GM19238 (cell line): Measurements from ENCODE around the gene SLMAP.
"Not testable (repeated sequence)": the region's sequence is repeated elsewhere in the genome, so short reads cannot be mapped to it uniquely, and the experiment has no call there.

Experiments
- DNase-seq: peaks from one replicate; pipeline ENCODE4 v3.0.0; 2011; ENCODE audit warnings: low spot score; ENCODE audit not compliant: insufficient read length

SLMAP gene

DNA sequence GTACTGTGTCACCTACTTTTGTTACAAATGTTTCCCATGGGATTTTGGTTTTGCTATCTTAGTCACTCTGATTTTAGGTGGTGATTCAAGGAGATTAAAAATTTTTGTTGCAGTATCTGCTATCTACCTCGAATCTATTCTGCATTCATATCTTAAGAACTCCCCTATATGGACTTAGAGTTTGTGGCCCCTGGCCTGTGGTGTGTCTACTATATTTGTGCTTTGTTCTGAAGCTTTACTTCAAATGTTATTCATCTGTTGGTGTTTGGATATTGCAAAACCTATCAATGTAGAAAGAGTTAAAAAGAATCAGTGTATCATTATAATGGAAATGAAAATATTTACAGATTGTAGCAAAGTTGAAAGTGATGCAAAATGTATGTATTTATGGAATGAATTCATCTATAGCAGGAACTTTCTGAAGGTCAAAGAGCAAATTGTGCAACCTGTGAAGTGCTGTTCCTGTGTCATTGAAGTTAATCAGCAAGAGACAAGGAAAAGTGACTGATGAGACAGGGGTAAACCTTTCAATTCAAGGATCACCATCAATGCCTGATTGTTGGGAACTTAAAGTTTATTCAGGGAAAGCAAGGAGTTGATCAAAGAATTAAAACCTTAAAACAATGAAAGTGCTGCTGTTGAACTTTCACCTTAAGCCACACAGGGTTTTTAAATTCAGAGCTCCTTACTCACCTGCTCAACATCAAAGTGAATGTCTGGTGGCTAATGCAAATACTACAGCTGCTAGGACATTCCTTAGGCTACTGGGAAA is 71.0 kb downstream of the SLMAP start:
- DNase-seq: no peak

GRCh38 chr3:57827757-57828156 is 71.6 kb downstream of the SLMAP start:
- no peak for DNase-seq

GRCh38 chr3:57832486-57832885 is 76.4 kb downstream of the SLMAP start:
- DNase-seq: no peak

DNA sequence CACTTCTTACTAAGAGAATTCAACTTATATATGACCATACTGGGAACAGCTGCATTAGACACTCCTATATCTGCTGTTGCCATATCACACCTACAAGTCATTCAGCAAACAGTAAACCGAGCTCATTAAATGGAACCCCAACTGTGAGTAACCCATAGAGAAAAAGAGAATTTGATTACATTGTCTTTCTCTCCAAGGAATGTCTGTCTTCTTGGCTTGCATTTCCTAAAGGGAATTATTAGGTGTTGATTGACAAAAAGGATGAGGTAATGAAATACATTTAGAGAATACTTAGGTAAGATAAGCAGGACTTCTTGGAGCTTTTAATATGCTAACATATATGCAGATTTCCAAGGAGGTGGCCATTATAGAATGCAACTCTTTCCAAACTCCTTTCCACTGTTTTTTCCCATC is 76.8 kb downstream of the SLMAP start:
- no peak for DNase-seq

- DNase-seq: no peak
These were observed 77.7 kb downstream of the SLMAP start for GRCh38 chr3:57833763-57834162.

GRCh38 chr3:57837686-57838085 is 81.6 kb downstream of the SLMAP start:
- no peak for DNase-seq

- no peak for DNase-seq
These were observed 82.5 kb downstream of the SLMAP start for GRCh38 chr3:57838627-57839026.

GRCh38 chr3:57840473-57840872 is 84.4 kb downstream of the SLMAP start:
- DNase-seq: no peak

DNA sequence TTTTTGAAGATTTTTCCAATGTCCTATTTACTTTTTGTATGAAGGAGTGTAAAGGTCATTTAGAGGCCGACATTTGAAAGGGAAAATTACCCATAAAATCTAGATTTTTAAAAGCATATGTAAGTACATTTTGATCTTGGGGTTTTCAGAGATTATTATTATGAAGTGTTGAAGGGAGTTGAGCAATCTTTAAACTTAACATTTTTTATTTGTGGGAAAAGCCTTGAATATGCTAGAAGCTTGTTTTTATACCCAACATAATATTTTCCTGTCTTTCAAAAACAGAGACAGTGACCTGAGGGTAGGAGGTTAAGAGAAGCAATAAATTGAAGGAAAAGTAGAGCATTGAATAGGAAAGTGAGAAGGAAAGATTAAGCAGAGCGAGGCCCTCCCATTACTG is 85.7 kb downstream of the SLMAP start:
- no peak for DNase-seq

- no peak for DNase-seq
These were observed 92.1 kb downstream of the SLMAP start for GRCh38 chr3:57848177-57848738.

DNA sequence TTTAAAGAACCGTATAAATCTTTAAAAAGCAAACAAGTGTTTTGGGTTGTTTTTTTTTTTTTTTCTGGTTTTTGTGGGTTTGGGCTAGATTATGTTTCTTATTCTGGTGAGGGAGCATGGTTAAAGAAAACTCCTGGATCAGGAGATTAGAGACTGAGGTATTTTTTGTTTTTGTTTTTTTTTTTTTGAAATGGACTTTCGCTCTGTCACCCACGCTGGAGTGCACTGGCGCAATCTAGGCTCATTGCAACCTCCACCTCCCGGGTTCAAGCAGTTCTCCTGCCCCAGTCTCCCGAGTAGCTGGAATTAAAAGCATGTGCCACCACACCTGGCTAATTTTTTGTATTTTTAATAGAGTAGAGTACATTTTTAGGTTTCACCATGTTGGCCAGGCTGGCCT is 95.2 kb downstream of the SLMAP start:
- DNase-seq: no peak

DNA sequence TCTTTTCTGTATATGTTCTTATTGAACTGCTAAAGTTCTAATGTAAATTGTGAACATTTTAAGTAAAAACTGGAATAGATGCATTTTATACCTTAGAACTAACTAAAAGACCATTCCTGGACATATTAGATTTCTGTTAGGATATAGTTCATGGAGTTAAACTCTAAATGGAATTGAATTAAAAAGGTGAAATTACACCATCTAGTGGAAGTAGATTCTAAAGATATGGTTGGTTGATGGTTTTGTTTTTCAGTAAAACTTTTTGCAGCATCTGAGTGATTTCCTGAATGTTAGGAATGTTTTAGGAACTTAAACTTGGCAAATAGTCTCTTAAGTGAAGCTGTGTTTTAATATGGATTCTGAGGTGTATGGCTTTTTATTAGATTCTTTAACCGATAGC is 96.8 kb downstream of the SLMAP start:
- DNase-seq: no peak

DNA sequence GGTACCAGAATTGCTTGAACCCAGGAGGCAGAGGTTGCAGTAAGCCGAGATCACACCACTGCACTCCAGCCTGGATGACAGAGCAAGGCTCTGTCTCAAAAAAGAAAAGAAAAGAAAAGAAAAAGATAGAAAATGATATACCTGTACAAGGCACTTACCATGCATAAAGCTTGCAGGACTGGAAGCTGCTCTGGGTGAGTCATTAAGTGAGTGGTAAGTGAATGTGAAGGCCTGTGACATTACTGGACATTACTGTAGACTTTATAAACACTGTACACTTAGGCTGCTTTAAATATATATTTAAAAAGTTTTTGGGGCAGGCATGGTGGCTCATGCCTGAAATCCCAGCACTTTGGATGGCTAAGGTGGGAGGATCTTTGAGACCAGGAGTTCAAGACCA is 99.2 kb downstream of the SLMAP start:
- no peak for DNase-seq

- DNase-seq: no peak
These were observed 99.8 kb downstream of the SLMAP start for GRCh38 chr3:57855943-57856342.

DNA sequence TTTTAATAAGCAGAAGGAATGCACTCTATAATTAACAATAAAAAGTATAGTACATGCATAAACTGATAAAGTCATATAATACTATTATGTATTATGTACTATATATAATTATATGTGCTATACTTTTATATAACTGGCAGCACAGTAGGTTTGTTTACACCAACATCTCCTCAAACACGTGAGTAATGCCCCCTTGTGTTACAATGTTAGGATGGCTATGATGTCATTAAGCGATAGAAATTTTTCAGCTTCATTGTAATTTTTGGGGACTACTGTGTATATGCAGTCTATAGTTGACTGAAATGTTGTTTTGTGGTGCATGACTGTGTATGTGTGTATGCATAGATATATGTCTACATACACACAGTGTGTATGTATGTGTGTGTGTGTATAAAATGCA is 100.6 kb downstream of the SLMAP start:
- no peak for DNase-seq

DNA sequence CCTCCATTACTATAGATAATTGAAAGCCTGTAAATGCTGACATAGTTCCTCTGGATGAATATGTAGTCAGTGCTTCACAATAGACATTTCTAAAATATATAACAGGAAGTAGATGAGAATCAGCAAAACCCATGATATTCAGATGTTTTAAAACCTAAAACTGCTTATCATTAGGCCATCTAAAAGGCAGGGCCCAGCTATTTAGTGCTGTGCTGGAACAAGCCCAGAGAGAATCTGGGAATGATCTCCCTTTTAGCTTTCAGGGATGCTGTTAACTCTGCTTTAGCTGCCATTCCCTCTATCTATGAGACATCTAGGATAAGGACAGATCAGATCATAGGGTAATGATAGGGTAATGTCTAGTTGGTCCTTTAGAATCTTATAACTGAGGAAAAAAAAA is 106.8 kb downstream of the SLMAP start:
- no peak for DNase-seq

GRCh38 chr3:57863380-57863779 is 107.3 kb downstream of the SLMAP start:
- DNase-seq: no peak

- DNase-seq: no peak
These were observed 108.7 kb downstream of the SLMAP start for GRCh38 chr3:57864853-57865252.

DNA sequence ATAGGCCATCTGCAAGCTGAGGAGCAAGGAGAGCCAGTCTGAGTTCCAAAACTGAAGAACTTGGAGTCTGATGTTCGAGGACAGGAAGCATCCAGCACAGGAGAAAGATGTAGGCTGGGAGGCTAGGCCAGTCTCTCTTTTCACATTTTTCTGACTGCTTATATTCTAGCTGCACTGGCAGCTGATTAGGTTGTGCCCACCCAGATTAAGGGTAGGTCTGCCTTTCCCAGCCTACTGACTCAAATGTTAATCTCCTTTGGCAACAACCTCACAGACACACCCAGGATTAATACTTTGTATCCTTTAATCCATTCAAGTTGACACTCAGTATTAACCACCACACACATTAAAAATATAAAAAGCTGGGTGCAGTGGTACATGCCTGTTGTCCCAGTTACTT is 113.0 kb downstream of the SLMAP start:
- not testable (repeated sequence) for DNase-seq

DNA sequence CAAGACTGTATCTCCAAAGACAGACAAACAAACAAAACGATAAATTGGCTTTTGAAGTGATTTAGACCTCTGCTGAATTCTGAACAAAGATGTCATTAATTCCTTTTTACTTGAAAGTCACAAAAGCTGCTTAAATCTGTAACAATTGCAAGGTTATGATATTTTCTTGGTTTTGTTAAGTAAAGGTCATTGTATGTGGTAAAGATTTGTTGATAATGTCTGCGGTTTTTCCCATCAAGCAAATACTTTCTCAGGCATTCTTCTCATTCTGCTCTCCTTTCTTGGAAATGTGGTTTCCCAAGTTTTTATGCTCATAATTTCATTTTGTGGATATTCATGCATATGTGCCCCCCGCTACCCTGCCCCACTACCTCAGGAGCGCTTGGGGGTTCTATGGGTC is 116.5 kb downstream of the SLMAP start:
- DNase-seq: no peak

GRCh38 chr3:57876632-57877031 is 120.5 kb downstream of the SLMAP start:
- no peak for DNase-seq

GRCh38 chr3:57877116-57877515 is 121.0 kb downstream of the SLMAP start:
- DNase-seq: no peak

DNA sequence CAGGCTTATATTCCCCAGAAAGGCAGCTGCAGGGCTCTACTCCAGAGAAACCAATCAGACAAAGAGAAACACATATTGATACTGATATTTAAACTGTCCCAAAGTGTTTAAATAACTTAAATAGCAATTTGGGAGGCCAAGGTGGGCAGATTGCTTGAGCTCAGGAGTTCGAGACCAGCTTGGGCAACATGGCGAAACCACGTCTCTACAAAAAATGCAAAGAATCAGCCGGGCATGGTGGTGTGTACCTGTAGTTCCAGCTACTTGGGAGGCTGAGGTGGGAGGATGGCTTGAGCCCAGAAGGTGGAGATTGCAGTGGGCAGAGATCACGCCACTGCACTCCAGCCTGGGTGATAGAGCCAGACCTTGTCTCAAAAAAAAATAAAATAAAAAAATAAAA is 128.3 kb downstream of the SLMAP start:
- not testable (repeated sequence) for DNase-seq
